ENCODE results near the gene ZNF554. TPM values are rescaled to one million over a fixed set of nuclear protein-coding genes. Genes with fewer than 3 reads are reported as not detected.

Gene ZNF554
- total and polyA plus RNA-seq, 4 donors: 0.94 to 3.3 (median 2.1) TPM

GRCh38 chr19:2811221-2811722, 8.4 kb upstream of the ZNF554 start:
- Histone ChIP-seq H3K36me3 (ENCODE audit: control insufficient read depth in 4 of 4, insufficient read depth in 3 of 4, low read depth in 1 of 4, low read length in 3 of 4) (peaks cover 0 to 28% (median 6%) of the 10 kb centered on the region in 4 donors), H3K9ac (ENCODE audit: low read depth in 1 of 2, low read length in 2 of 2) (no peak overlapping the region), H3K9me3 (ENCODE audit: control insufficient read depth in 4 of 4, low read length in 3 of 4) (no peaks in the 10 kb centered on the region), H3K4me1 (ENCODE audit: control insufficient read depth in 4 of 4, insufficient read depth in 4 of 4, low read length in 3 of 4) (peaks cover 5 to 34% (median 23%) of the 10 kb centered on the region in 4 donors), H3K27me3 (ENCODE audit: control insufficient read depth in 4 of 4, insufficient read depth in 4 of 4, low read length in 3 of 4) (no peaks in the 10 kb centered on the region), H3K27ac (ENCODE audit: low read depth in 1 of 2, low read length in 2 of 2) (peak overlapping the region; percentile 57 to 82), H3K4me3 (ENCODE audit: low read depth in 1 of 3, low read length in 3 of 3) (peak overlapping the region; percentile 18 to 40 (median 37))
- TF ChIP-seq SP1 (IDR thresholded peaks at IDR 0.05) (peak; percentile 94), FOXA2 (IDR thresholded peaks at IDR 0.05) (peak; percentile 82), HNF4A (conservative IDR thresholded peaks at IDR 0.05) (peak; percentile 89 to 90), JUND (IDR thresholded peaks at IDR 0.05) (no peak), HNF4G (IDR thresholded peaks at IDR 0.05) (peak; percentile 63), YY1 (IDR thresholded peaks at IDR 0.05) (peak; percentile 96), EGR1 (IDR thresholded peaks at IDR 0.05; ENCODE audit: low read depth in 2 of 2) (peak; percentile 99 to 100), NR2F2 (IDR thresholded peaks at IDR 0.05) (no peak), RXRA (IDR thresholded peaks at IDR 0.05) (peak; percentile 31 to 72), ZBTB33 (IDR thresholded peaks at IDR 0.05) (no peak), FOXA1 (IDR thresholded peaks at IDR 0.05) (peak; percentile 70), TAF1 (conservative IDR thresholded peaks at IDR 0.05) (no peak), RAD21 (IDR thresholded peaks at IDR 0.05) (no peak), GABPA (IDR thresholded peaks at IDR 0.05 in 1 of 2, conservative IDR thresholded peaks at IDR 0.05 in 1 of 2) (no peak)
- TF ChIP-seq, protein P1, sequence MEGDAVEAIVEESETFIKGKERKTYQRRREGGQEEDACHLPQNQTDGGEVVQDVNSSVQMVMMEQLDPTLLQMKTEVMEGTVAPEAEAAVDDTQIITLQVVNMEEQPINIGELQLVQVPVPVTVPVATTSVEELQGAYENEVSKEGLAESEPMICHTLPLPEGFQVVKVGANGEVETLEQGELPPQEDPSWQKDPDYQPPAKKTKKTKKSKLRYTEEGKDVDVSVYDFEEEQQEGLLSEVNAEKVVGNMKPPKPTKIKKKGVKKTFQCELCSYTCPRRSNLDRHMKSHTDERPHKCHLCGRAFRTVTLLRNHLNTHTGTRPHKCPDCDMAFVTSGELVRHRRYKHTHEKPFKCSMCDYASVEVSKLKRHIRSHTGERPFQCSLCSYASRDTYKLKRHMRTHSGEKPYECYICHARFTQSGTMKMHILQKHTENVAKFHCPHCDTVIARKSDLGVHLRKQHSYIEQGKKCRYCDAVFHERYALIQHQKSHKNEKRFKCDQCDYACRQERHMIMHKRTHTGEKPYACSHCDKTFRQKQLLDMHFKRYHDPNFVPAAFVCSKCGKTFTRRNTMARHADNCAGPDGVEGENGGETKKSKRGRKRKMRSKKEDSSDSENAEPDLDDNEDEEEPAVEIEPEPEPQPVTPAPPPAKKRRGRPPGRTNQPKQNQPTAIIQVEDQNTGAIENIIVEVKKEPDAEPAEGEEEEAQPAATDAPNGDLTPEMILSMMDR (IDR thresholded peaks at IDR 0.05; ENCODE audit: low read depth, low read length, missing input control): no peak
- TF ChIP-seq, protein P2, sequence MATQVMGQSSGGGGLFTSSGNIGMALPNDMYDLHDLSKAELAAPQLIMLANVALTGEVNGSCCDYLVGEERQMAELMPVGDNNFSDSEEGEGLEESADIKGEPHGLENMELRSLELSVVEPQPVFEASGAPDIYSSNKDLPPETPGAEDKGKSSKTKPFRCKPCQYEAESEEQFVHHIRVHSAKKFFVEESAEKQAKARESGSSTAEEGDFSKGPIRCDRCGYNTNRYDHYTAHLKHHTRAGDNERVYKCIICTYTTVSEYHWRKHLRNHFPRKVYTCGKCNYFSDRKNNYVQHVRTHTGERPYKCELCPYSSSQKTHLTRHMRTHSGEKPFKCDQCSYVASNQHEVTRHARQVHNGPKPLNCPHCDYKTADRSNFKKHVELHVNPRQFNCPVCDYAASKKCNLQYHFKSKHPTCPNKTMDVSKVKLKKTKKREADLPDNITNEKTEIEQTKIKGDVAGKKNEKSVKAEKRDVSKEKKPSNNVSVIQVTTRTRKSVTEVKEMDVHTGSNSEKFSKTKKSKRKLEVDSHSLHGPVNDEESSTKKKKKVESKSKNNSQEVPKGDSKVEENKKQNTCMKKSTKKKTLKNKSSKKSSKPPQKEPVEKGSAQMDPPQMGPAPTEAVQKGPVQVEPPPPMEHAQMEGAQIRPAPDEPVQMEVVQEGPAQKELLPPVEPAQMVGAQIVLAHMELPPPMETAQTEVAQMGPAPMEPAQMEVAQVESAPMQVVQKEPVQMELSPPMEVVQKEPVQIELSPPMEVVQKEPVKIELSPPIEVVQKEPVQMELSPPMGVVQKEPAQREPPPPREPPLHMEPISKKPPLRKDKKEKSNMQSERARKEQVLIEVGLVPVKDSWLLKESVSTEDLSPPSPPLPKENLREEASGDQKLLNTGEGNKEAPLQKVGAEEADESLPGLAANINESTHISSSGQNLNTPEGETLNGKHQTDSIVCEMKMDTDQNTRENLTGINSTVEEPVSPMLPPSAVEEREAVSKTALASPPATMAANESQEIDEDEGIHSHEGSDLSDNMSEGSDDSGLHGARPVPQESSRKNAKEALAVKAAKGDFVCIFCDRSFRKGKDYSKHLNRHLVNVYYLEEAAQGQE (IDR thresholded peaks at IDR 0.05): peak; percentile 91
- TF ChIP-seq, protein P3, sequence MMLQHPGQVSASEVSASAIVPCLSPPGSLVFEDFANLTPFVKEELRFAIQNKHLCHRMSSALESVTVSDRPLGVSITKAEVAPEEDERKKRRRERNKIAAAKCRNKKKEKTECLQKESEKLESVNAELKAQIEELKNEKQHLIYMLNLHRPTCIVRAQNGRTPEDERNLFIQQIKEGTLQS (IDR thresholded peaks at IDR 0.05): no peak
- TF ChIP-seq, protein P4, sequence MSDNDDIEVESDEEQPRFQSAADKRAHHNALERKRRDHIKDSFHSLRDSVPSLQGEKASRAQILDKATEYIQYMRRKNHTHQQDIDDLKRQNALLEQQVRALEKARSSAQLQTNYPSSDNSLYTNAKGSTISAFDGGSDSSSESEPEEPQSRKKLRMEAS (IDR thresholded peaks at IDR 0.05): no peak
- WGBS: 45% methylated on average over 20 of the region's 20 CpGs
- no peak for DNase-seq (ENCODE audit: low spot score)
